OCI-LY1 (cell line): ENCODE data around the gene PPP1CC.

Source experiments
- EZH2 ChIP-seq: fragments of 200-600 bp; sonication (generic), shearing (Covaris generic); IDR thresholded peaks from 2 replicates; pipeline ENCODE4 v1.8.0; 2017; ENCODE audit warnings: borderline replicate concordance, mixed run types, mild to moderate bottlenecking, antibody characterized with exemption, low read length, moderate library complexity, mixed read lengths
- TF ChIP-seq, protein P1 (sequence below): fragments of 200-600 bp; sonication (generic), shearing (Covaris generic); IDR thresholded peaks from 2 replicates; pipeline ENCODE4 v1.5.1; 2017; ENCODE audit warnings: mild to moderate bottlenecking, antibody characterized with exemption, low read length, moderate library complexity, mixed read lengths

DNA sequence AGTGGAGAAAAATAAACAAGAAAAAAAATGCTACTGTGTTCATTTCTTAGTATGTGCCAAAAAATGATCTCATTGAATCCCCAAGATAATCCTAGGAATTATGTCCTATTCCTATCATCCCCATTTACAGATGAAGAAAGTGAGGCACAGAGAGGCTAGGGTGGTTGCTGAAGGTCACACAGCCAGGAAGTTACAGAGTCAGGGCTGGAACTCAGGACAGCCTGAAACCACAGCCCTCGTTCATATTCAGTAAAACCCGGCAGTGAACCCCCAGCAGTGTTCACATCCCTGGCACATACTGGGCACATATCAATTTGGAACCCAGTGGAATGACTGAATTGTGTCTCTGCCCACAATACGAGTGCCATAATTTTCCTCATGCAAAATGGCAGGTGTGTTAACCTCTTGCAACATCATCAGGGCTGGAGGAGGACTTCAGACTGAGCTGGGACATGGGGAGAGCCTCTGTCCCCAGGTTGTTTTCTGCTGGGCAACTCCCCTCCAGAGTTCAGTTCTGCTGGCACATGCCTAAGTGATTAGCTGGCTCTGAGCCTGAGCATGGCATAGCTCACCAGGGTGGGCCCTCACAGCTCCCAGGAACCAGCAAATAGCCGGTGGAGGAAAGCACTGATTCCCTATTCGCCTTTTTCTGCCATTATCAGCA lies 2.0 kb upstream of the PPP1CC start:
- TF ChIP-seq, protein P1, sequence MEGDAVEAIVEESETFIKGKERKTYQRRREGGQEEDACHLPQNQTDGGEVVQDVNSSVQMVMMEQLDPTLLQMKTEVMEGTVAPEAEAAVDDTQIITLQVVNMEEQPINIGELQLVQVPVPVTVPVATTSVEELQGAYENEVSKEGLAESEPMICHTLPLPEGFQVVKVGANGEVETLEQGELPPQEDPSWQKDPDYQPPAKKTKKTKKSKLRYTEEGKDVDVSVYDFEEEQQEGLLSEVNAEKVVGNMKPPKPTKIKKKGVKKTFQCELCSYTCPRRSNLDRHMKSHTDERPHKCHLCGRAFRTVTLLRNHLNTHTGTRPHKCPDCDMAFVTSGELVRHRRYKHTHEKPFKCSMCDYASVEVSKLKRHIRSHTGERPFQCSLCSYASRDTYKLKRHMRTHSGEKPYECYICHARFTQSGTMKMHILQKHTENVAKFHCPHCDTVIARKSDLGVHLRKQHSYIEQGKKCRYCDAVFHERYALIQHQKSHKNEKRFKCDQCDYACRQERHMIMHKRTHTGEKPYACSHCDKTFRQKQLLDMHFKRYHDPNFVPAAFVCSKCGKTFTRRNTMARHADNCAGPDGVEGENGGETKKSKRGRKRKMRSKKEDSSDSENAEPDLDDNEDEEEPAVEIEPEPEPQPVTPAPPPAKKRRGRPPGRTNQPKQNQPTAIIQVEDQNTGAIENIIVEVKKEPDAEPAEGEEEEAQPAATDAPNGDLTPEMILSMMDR: no peak
- TF ChIP-seq EZH2: no peak
